Subcutaneous adipose tissue (tissue), 4 donors: ENCODE data around the gene GIMAP2. TPM values are rescaled to one million over a fixed set of nuclear protein-coding genes. Genes with fewer than 3 reads are reported as not detected.

Experiments
- total RNA-seq, 4 donors: library from RNA; depleted of rRNA; stranded (reverse); fragments of >200 nt; gene quantifications; one replicate each; pipeline ENCODE4 v1.1.0, GENCODE V29; 2016
- TF ChIP-seq, protein P1 (sequence below): fragments of 450-650 bp; IDR thresholded peaks from one replicate; pipeline ENCODE4 v1.5.1; 2016; ENCODE audit warnings: low read depth, mild to moderate bottlenecking, control low read depth, antibody characterized with exemption, moderate library complexity

GIMAP2 gene
- 10 to 100 TPM; 10.9 to 45.9 (median 26.0) TPM for total RNA-seq

DNA sequence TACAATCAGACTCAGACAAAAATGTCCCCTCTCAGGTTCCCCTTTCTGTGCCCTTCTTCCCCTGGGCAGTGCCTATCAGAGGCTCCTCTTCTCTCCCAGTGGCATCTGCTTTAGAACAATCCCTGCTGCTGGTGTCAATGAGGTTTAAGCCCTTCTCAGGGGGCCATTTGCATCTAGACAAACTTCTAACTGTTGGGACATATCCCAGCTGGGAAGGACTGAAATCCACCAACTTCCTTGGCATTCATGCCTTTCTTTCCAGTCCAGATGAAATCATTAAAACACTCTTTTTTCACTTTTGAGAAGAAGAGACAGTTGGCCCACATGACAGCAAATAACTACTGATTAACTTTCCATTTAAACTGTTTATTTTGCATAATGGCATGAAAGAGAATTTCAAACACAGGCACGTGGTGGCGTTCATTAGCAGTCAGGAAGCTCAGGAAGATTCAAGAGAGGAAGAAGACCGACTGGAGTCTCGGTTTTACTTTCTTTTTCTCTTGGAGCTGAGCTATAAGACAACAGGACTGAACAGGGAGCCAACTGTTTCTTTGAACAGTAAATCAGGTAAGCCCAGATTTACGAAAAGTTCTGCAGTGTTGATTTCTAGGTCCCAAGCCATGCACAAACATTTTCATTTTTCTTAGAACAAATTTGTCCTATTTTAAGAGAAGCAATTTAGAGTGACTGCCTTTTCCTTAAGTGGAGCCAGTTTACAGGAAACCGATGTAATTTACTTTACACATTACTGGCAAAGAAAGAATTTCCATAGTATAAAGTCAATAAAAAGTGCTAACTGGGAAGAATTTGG, at the start of gene GIMAP2:
Gene GIMAP2 (plus strand): TSS at position 488 of the 811 bp plus-strand sequence. CDS start 1,354 bp downstream, outside the sequence.
- TF ChIP-seq, protein P1, sequence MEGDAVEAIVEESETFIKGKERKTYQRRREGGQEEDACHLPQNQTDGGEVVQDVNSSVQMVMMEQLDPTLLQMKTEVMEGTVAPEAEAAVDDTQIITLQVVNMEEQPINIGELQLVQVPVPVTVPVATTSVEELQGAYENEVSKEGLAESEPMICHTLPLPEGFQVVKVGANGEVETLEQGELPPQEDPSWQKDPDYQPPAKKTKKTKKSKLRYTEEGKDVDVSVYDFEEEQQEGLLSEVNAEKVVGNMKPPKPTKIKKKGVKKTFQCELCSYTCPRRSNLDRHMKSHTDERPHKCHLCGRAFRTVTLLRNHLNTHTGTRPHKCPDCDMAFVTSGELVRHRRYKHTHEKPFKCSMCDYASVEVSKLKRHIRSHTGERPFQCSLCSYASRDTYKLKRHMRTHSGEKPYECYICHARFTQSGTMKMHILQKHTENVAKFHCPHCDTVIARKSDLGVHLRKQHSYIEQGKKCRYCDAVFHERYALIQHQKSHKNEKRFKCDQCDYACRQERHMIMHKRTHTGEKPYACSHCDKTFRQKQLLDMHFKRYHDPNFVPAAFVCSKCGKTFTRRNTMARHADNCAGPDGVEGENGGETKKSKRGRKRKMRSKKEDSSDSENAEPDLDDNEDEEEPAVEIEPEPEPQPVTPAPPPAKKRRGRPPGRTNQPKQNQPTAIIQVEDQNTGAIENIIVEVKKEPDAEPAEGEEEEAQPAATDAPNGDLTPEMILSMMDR = no peak

DNA sequence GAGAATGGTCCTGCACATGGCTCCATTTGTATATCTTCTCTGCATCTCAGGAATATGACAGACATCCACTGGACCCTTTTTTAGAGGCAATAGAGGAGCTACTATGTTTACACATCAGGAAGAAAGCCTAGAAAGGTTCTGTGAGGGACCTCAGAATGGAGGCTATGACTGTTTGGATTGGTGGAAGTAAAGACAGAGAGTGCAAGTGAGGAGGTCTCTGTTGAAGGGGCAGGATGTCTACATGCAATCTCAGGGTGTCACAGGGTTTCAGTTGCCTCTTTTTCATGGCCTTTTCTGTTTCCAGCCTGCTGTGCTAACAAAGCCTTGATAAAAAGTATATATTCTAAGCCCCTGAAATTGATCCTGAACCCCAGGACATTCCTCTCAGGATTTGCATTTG, 43.7 kb upstream of the GIMAP2 start:
- TF ChIP-seq, protein P1 = no peak

DNA sequence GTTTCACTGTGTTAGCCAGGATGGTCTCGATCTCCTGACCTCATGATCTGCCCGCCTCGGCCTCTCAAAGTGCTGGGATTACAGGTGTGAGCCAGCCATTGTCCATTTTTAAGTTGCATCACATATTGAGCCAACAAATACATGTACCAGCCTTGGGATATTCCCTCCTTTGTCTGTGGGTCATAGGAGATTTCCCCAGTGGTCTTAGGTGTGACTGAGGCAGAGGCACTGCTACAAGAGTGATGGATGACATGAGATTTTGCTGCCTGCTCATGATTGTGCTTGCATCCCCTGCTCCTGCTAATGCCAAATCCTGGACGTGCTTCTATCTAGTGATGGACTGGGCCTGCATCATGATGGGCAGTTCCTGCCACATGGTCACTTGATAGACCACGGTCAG, 42.6 kb upstream of the GIMAP2 start:
- TF ChIP-seq, protein P1 = no peak

DNA sequence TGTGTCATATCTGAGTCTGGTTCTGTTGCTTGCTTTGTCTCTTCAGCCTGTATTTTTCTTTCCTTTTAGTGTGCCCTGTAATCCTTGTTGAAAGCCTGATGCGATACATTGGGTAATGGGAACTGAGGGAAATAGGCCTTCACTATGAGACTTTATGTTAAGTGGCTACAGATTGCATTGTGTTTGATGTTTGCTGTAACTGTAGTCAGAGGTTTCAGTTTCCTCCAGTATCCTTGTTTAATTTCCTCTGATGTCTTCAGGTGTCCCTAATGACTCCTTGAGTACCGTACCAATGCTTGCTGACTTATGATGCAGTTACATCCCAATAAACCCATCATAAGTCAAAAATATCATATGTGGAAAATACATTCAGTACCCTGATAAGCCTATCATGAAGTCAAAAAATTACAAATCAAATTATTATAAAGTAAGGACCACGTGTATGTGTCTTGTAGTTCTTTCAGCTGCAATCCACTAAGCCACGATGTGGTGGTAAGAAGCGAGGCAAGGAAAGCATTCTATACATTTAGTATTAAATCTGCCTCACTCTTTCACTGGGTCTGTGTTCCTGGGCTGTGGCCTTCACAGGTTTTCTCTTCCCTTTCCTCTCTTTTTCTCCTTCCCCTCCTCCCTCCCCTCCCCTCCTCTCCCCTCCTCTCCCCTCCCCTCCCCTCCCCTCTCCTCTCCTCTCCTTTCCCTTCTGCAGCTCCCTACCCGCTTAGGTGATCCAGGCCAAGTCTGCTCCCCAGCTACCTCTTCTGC, 40.1 kb upstream of the GIMAP2 start:
- TF ChIP-seq, protein P1 = no peak

DNA sequence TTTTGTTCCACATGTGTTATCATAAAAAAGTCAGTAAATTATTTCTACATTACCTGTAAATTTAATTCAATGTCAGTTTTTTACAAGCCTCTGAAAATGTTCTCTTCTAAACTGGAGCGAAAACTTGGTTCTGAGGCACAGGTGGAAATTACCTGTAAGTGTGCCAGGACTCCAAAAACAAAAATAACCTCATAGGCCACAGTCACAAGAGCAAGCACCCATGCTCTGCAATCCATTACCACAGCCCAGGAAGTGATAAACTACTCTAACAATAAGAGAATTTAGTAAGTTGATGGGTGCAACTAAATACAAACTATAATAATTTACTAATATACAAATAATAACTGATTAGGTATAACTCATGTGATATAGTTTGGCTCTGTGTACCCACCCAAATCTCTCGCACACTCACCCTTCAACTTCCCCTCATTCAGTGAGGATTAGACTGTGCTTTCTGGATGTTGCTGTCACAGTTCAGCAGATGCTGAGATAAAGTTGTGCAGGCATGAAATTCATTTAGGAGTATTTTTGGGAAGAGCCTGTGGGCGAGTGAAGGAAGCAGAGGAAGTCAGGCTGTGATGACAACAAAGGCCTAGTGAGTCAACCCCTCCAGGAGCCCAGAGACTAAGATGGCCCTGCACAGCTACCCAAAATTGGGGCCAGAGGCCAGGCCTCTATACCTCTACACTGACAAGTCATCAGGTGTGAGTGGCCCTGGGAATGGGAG, 37.0 kb upstream of the GIMAP2 start:
- TF ChIP-seq, protein P1 = no peak

DNA sequence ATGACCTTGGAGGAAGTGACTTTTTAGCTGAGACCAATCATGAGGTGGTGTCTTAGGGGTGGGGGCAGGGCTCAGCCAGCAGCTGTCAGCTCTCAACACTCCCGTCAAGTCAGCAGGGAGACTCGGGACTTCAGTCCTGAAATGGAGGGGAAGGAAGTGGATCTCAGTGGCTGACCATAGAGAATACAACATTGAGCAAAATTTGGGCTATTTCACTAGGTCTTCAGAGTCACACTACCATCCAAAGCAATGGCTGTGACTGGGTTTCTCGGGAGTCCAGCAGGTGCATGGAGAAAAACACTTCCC, 36.5 kb upstream of the GIMAP2 start:
- TF ChIP-seq, protein P1 = no peak

DNA sequence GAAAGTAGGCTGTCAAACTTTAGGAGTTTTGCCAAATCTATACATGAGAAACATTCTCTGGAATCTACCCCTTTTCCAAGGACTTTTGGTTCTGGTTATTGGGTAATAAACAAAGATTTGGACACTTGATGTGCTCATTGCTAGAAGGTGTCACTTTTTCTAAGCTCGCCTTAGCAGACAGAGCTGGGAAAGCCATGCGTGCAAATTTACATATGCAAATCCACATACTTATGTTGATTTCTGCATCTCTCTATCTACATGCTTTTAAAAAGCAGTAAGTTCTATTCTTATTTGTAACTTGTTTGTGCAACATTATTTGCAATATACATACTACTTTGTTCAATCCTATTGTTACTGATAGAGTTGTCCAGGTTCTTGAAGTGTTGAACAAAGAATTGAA, 30.8 kb upstream of the GIMAP2 start:
- TF ChIP-seq, protein P1 = no peak
